Suprapubic skin (tissue), 4 donors: ENCODE results near the gene NTNG2. TPM values are rescaled to one million over a fixed set of nuclear protein-coding genes. Genes with fewer than 3 reads are reported as not detected.

ENCODE experiments used
- DNase-seq, 2 donors: peaks; one replicate each; pipeline ENCODE4 v3.0.0-alpha.2; 2019; ENCODE audit warnings: low spot score in 2 of 2
- H3K27ac ChIP-seq: fragments of 200-600 bp; sonication (generic); one replicate; pipeline ENCODE4 v1.5.1; 2019
- H3K27me3 ChIP-seq: fragments of 200-600 bp; sonication (generic); one replicate; pipeline ENCODE4 v1.5.1; 2019
- H3K36me3 ChIP-seq: fragments of 200-600 bp; sonication (generic); one replicate; pipeline ENCODE4 v1.5.1; 2019
- H3K4me1 ChIP-seq: fragments of 200-600 bp; sonication (generic); one replicate; pipeline ENCODE4 v1.5.1; 2019
- H3K4me3 ChIP-seq: fragments of 200-600 bp; sonication (generic); one replicate; pipeline ENCODE4 v1.5.1; 2019; ENCODE audit warnings: mild to moderate bottlenecking
- H3K9me3 ChIP-seq: fragments of 200-600 bp; sonication (generic); one replicate; pipeline ENCODE4 v1.5.1; 2019
- CTCF ChIP-seq, 2 donors: fragments of 200-600 bp in 1 of 2; fragments of 450-650 bp in 1 of 2; sonication (generic) in 1 of 2; IDR thresholded peaks; one replicate each; pipeline ENCODE4 v1.5.1; 2016 to 2019; ENCODE audit warnings: antibody characterized with exemption in 2 of 2, mild to moderate bottlenecking in 1 of 2, moderate library complexity in 1 of 2
- EP300 ChIP-seq: sonication (generic); formaldehyde crosslinking; IDR thresholded peaks from one replicate; pipeline ENCODE4 v1.6.1; 2017; ENCODE audit warnings: antibody characterized with exemption
- POLR2A ChIP-seq, 2 donors: fragments of 450-650 bp; IDR thresholded peaks; one replicate each; pipeline ENCODE4 v1.6.1; 2017; ENCODE audit warnings: antibody characterized with exemption in 2 of 2, mild to moderate bottlenecking in 2 of 2, moderate library complexity in 2 of 2
- POLR2AphosphoS5 ChIP-seq, 3 donors: sonication (generic); formaldehyde crosslinking; IDR thresholded peaks; one replicate each; pipeline ENCODE4 v1.6.1; 2017; ENCODE audit warnings: antibody characterized with exemption in 3 of 3
- WGBS: methylation state at CpG from one replicate; pipeline ENCODE4 v1.1.5; 2018; 5-methylcytosine and 5-hydroxymethylcytosine counted together
- total RNA-seq, 4 donors: library from RNA; depleted of rRNA; stranded (reverse); fragments of >200 nt; gene quantifications; one replicate each; pipeline ENCODE4 v1.1.0, GENCODE V29; 2016

NTNG2 gene
- total RNA-seq, 4 donors from 2014 or later: 0.08 to 0.80 (median 0.37) TPM

GRCh38 chr9:132235894-132236661 is 74.2 kb downstream of the NTNG2 start:
- WGBS: 47% methylated on average over 15 of the region's 19 CpGs
- TF ChIP-seq CTCF (IDR thresholded peaks at IDR 0.05): peak; percentile 76 to 90
- no peak for TF ChIP-seq EP300
- H3K27ac ChIP-seq: no peak overlapping the region
- no peaks in the 10 kb centered on the region for H3K9me3 ChIP-seq
- no peaks in the 10 kb centered on the region for H3K36me3 ChIP-seq
- peaks cover 22% of the 10 kb centered on the region for H3K27me3 ChIP-seq
- no peak for DNase-seq
- peaks cover 17% of the 10 kb centered on the region for H3K4me1 ChIP-seq
- H3K4me3 ChIP-seq: no peak overlapping the region

DNA sequence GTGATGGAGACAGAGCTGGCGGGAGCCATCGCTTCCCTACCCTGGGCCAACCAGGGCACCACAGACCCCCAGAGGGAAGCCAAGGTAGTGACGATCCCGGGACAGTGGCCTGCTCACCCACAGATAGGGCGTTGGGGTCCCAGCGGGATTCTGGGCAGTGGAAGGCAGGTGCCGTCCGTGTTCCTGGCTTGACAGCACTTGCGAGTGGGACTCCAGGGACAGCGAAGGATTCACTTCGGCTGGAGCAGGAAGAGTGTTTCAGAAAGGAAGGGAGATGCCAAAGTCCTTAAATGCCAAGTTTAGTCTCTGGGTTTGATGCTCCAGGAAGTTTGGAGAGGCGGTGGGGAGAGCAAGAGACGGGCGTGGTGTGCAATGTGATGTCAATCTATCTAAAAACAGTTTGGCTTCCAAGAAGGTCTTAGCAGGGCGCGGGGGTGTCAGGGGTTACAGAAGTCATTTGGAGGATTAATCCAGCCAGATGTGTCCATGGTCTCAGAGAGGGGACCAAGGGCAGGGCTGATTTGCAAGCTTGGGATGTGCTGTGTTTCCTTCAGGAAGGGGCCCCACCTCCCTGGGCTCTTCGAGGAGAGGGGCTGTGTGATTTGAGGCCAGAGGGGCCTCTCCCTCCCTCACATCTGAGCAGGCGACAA is 74.9 kb downstream of the NTNG2 start:
- no peak for DNase-seq
- WGBS: 35% methylated on average over 17 of the region's 18 CpGs
- TF ChIP-seq CTCF (IDR thresholded peaks at IDR 0.05): no peak
- TF ChIP-seq EP300: no peak
- TF ChIP-seq POLR2AphosphoS5 (IDR thresholded peaks at IDR 0.05): no peak
- TF ChIP-seq POLR2A (IDR thresholded peaks at IDR 0.05): no peak

GRCh38 chr9:132237481-132237880 is 75.6 kb downstream of the NTNG2 start:
- no peak for TF ChIP-seq EP300
- no peak for TF ChIP-seq POLR2A (IDR thresholded peaks at IDR 0.05)
- TF ChIP-seq POLR2AphosphoS5 (IDR thresholded peaks at IDR 0.05): no peak
- TF ChIP-seq CTCF (IDR thresholded peaks at IDR 0.05): no peak
- Histone ChIP-seq H3K9me3 (no peaks in the 10 kb centered on the region), H3K27ac (no peak overlapping the region), H3K4me1 (peaks cover 30% of the 10 kb centered on the region), H3K36me3 (no peaks in the 10 kb centered on the region), H3K4me3 (no peak overlapping the region), H3K27me3 (peaks cover 16% of the 10 kb centered on the region)
- DNase-seq: no peak
- WGBS: 79% methylated on average over 5 of the region's 9 CpGs

More for the DNA sequence above, 74.9 kb downstream of the NTNG2 start:
- Histone ChIP-seq H3K27ac (no peak overlapping the region), H3K36me3 (no peaks in the 10 kb centered on the region), H3K4me1 (peaks cover 24% of the 10 kb centered on the region), H3K4me3 (no peak overlapping the region), H3K27me3 (peaks cover 16% of the 10 kb centered on the region), H3K9me3 (no peaks in the 10 kb centered on the region)

DNA sequence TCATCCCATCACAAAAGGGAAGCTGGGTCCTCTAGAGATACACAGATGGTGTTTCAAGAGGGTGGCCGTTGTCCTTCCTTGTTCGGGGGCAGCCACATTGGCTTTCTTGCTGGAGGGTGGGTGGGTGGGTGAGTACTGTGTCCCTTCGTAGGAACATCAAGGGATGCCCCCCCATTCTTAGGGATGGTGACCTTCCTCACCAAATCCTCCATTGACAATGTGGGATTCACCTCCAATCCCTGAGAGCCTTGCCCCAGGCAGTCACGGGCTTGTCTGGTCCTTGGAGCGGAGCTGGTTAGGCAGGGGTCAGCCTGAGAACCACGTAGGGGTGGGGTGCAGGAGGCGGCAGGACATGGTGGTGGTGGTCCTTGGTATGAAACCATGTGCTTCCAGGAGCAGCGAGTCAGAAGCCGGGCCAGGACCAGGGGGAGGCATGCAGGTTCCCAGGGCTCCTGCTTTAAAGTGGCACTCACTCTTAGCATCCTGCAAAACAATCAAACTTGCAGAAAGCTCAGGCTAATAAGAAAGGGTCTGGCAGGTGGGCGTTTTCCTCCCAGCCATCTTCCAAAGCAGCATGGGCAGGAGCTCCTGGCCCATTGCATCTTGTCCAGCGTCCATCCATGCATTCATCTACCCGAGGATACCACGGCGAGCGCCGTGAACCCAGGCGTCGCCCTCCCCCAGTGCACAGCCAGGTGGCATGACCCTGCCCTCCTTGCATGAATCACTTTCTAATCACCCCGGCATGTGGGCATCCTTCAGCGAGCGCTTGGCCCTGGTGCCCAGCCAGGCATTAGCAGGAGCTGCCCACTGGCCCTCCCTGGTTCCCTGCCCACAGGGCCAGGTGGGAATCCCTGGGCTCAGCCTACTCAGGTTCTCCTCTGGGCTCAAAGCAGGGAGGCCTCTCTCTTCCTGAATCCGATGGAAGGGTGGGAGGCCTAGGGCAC is 76.4 kb downstream of the NTNG2 start:
- TF ChIP-seq POLR2AphosphoS5 (IDR thresholded peaks at IDR 0.05) (no peak), POLR2A (IDR thresholded peaks at IDR 0.05) (no peak), EP300 (no peak), CTCF (IDR thresholded peaks at IDR 0.05) (no peak)
- Histone ChIP-seq H3K9me3 (no peaks in the 10 kb centered on the region), H3K4me3 (no peak overlapping the region), H3K36me3 (no peaks in the 10 kb centered on the region), H3K27me3 (peaks cover 16% of the 10 kb centered on the region), H3K4me1 (peaks cover 35% of the 10 kb centered on the region), H3K27ac (no peak overlapping the region)
- no peak for DNase-seq
- WGBS: 75% methylated on average over 19 of the region's 22 CpGs
